HUES6 (cell line): ENCODE data around the gene PLA2G7.
"Not testable (repeated sequence)": the region's sequence is repeated elsewhere in the genome, so short reads cannot be mapped to it uniquely, and the experiment has no call there.

Source experiments
- H3K27ac ChIP-seq: 2 replicates; pipeline ENCODE4 v1.7.0; 2013; ENCODE audit warnings: low read depth, mild to moderate bottlenecking, low read length, inconsistent platforms
- H3K27me3 ChIP-seq: 2 replicates; pipeline ENCODE4 v1.6.1; 2013; ENCODE audit warnings: low read length; ENCODE audit not compliant: control insufficient read depth, insufficient read depth
- H3K36me3 ChIP-seq: 2 replicates; pipeline ENCODE4 v1.6.1; 2013; ENCODE audit warnings: low read length; ENCODE audit not compliant: control insufficient read depth, insufficient read depth
- H3K4me1 ChIP-seq: 2 replicates; pipeline ENCODE4 v1.6.1; 2013; ENCODE audit warnings: low read length; ENCODE audit not compliant: control insufficient read depth, insufficient read depth
- H3K4me3 ChIP-seq: 2 replicates; pipeline ENCODE4 v1.5.1; 2013; ENCODE audit warnings: low read depth, low read length
- H3K9ac ChIP-seq: one replicate; pipeline ENCODE4 v1.6.1; 2013; ENCODE audit warnings: mild to moderate bottlenecking, low read length
- H3K9me3 ChIP-seq: 2 replicates; pipeline ENCODE4 v1.6.1; 2013; ENCODE audit warnings: low read depth, low read length; ENCODE audit not compliant: control insufficient read depth, insufficient read depth

The PLA2G7 gene

GRCh38 chr6:46764280-46764679 lies 29.1 kb upstream of the PLA2G7 start:
- not testable (repeated sequence) for H3K9ac ChIP-seq, H3K9me3 ChIP-seq, H3K27ac ChIP-seq, H3K4me1 ChIP-seq, H3K36me3 ChIP-seq, H3K4me3 ChIP-seq, H3K27me3 ChIP-seq

GRCh38 chr6:46763466-46763865 lies 28.3 kb upstream of the PLA2G7 start:
- no peaks in the 10 kb centered on the region for H3K27me3 ChIP-seq
- H3K27ac ChIP-seq: no peak overlapping the region
- no peak overlapping the region for H3K4me3 ChIP-seq

GRCh38 chr6:46760925-46761324 lies 25.8 kb upstream of the PLA2G7 start:
- Histone ChIP-seq H3K9ac (no peak overlapping the region), H3K36me3 (no peaks in the 10 kb centered on the region), H3K27me3 (no peaks in the 10 kb centered on the region), H3K4me1 (peaks cover 7% of the 10 kb centered on the region), H3K9me3 (no peaks in the 10 kb centered on the region), H3K27ac (no peak overlapping the region), H3K4me3 (no peak overlapping the region)

More at GRCh38 chr6:46763466-46763865, 28.3 kb upstream of the PLA2G7 start:
- no peaks in the 10 kb centered on the region for H3K4me1 ChIP-seq
- no peak overlapping the region for H3K9ac ChIP-seq
- H3K36me3 ChIP-seq: no peaks in the 10 kb centered on the region
- no peaks in the 10 kb centered on the region for H3K9me3 ChIP-seq

- Histone ChIP-seq H3K9me3 (no peaks in the 10 kb centered on the region), H3K4me3 (no peak overlapping the region), H3K9ac (no peak overlapping the region), H3K4me1 (peaks cover 7% of the 10 kb centered on the region), H3K27ac (no peak overlapping the region), H3K36me3 (no peaks in the 10 kb centered on the region), H3K27me3 (no peaks in the 10 kb centered on the region)
Measured at GRCh38 chr6:46758960-46759753, 24.0 kb upstream of the PLA2G7 start.

- Histone ChIP-seq H3K9me3 (no peaks in the 10 kb centered on the region), H3K27ac (no peak overlapping the region), H3K4me3 (no peak overlapping the region), H3K9ac (no peak overlapping the region), H3K4me1 (peaks cover 7% of the 10 kb centered on the region), H3K27me3 (no peaks in the 10 kb centered on the region), H3K36me3 (no peaks in the 10 kb centered on the region)
Measured at GRCh38 chr6:46757214-46757596, 22.0 kb upstream of the PLA2G7 start.

- H3K27me3 ChIP-seq: no peaks in the 10 kb centered on the region
- H3K4me1 ChIP-seq: peaks cover 7% of the 10 kb centered on the region
- H3K9ac ChIP-seq: no peak overlapping the region
- H3K36me3 ChIP-seq: no peaks in the 10 kb centered on the region
- no peaks in the 10 kb centered on the region for H3K9me3 ChIP-seq
- no peak overlapping the region for H3K4me3 ChIP-seq
- no peak overlapping the region for H3K27ac ChIP-seq
Measured at GRCh38 chr6:46756469-46757213, 21.5 kb upstream of the PLA2G7 start.

GRCh38 chr6:46755865-46756264 lies 20.7 kb upstream of the PLA2G7 start:
- Histone ChIP-seq H3K27ac (no peak overlapping the region), H3K9ac (no peak overlapping the region), H3K4me1 (peaks cover 7% of the 10 kb centered on the region), H3K36me3 (no peaks in the 10 kb centered on the region), H3K27me3 (no peaks in the 10 kb centered on the region), H3K9me3 (no peaks in the 10 kb centered on the region), H3K4me3 (no peak overlapping the region)

GRCh38 chr6:46751658-46752057 lies 16.5 kb upstream of the PLA2G7 start:
- peaks cover 11% of the 10 kb centered on the region for H3K4me1 ChIP-seq
- H3K4me3 ChIP-seq: no peak overlapping the region
- no peaks in the 10 kb centered on the region for H3K9me3 ChIP-seq
- no peaks in the 10 kb centered on the region for H3K36me3 ChIP-seq
- H3K27ac ChIP-seq: no peak overlapping the region
- no peaks in the 10 kb centered on the region for H3K27me3 ChIP-seq
- H3K9ac ChIP-seq: no peak overlapping the region

GRCh38 chr6:46749731-46750130 lies 14.6 kb upstream of the PLA2G7 start:
- Histone ChIP-seq H3K27me3 (no peaks in the 10 kb centered on the region), H3K9ac (no peak overlapping the region), H3K27ac (no peak overlapping the region), H3K36me3 (no peaks in the 10 kb centered on the region), H3K4me1 (peaks cover 9% of the 10 kb centered on the region), H3K9me3 (no peaks in the 10 kb centered on the region), H3K4me3 (peak overlapping the region; percentile 27; the same call in 1 of the 2 replicates)

GRCh38 chr6:46748940-46749503 lies 13.8 kb upstream of the PLA2G7 start:
- no peak overlapping the region for H3K9ac ChIP-seq
- no peaks in the 10 kb centered on the region for H3K36me3 ChIP-seq
- no peaks in the 10 kb centered on the region for H3K9me3 ChIP-seq
- H3K27me3 ChIP-seq: no peaks in the 10 kb centered on the region
- H3K27ac ChIP-seq: no peak overlapping the region
- H3K4me1 ChIP-seq: peaks cover 9% of the 10 kb centered on the region
- no peak overlapping the region for H3K4me3 ChIP-seq

- H3K9ac ChIP-seq: no peak within 1 kb of the TSS
- H3K27ac ChIP-seq: no peak within 1 kb of the TSS
- no peaks in the 10 kb centered on the region for H3K36me3 ChIP-seq
- no peaks in the 10 kb centered on the region for H3K27me3 ChIP-seq
- H3K4me1 ChIP-seq: peaks cover 9% of the 10 kb centered on the region
- no peak within 1 kb of the TSS for H3K4me3 ChIP-seq
- no peaks in the 10 kb centered on the region for H3K9me3 ChIP-seq
Measured at GRCh38 chr6:46746696-46747095, 11.5 kb upstream of the PLA2G7 start, which contains the start of gene ANKRD66. TSS of gene ANKRD66 (plus strand) at chr6:46746933. CDS start at chr6:46751949, 5,016 bp downstream.
